Measurements from ENCODE around the gene HELT. TPM values are rescaled to one million over a fixed set of nuclear protein-coding genes. Genes with fewer than 3 reads are reported as not detected.
A peak's percentile ranks its signal among the peaks of the same experiment; 100 is the strongest.

The HELT gene
- polyA plus RNA-seq, 3 donors = not detected

DNA sequence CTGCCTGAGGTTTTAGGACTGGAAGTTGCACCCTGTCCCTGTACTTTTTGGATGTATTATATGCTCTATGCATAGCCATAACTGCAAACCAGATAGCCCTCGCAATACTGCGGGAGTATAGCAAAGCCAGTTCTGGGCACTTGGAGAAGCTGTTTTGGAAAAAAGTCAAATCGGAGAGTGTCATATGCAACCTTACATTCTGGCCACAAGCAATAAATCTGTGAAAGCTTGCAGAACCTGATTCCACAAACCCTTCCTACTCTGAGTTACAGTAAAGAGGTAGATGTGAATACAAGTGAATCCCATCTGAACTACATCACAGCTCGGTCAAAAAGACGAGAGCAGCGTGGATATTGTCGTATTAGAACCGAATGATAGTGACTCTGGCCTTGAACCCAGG, 10.3 kb downstream of the HELT start:
- Mint-ChIP-seq H3K4me1 (peaks cover under 1% of the 10 kb centered on the region), H3K4me3 (peak overlapping the region in 1 of 2 donors; percentile 16), H3K27me3 (ENCODE audit: low read depth in 3 of 3) (peaks cover 51 to 66% (median 64%) of the 10 kb centered on the region in 3 donors), H3K36me3 (no peaks in the 10 kb centered on the region), H3K27ac (no peak overlapping the region), H3K9me3 (peaks cover 0 to 2% (median 0%) of the 10 kb centered on the region in 7 donors)
- H3K9me3 ChIP-seq (replicated peaks in 1 of 2; ENCODE audit: control insufficient read depth in 1 of 2, insufficient read depth in 1 of 2, low read length in 2 of 2) = no peaks in the 10 kb centered on the region
- peaks cover 20 to 52% of the 10 kb centered on the region in 2 donors for H3K27me3 ChIP-seq (ENCODE audit: control insufficient read depth in 2 of 2, insufficient read depth in 2 of 2, low read length in 2 of 2)
- no peak overlapping the region for H3K27ac ChIP-seq (ENCODE audit: low read depth in 1 of 2, low read length in 2 of 2)
- no peaks in the 10 kb centered on the region for H3K4me1 ChIP-seq (ENCODE audit: control insufficient read depth in 1 of 2, insufficient read depth in 2 of 2, low read length in 2 of 2)
- intact Hi-C loops (cut with micrococcal nuclease) = no loop called here
- no peak overlapping the region for H3K9ac ChIP-seq (ENCODE audit: insufficient read depth, low read length, poor library complexity, severe bottlenecking)
- H4K20me1 ChIP-seq (ENCODE audit: insufficient read depth, low read length) = no peaks in the 10 kb centered on the region
- no peak overlapping the region for H3K4me3 ChIP-seq (replicated peaks in 1 of 3; ENCODE audit: low read depth in 2 of 3, low read length in 3 of 3)
- no CpG with 5 or more reads among the region's 8 CpGs for WGBS (ENCODE audit: insufficient coverage)
- H3K36me3 ChIP-seq (replicated peaks in 1 of 2; ENCODE audit: control insufficient read depth in 1 of 2, insufficient read depth in 2 of 2, low read length in 2 of 2) = no peaks in the 10 kb centered on the region
- DNase-seq = no peak
- TF ChIP-seq, protein P1, sequence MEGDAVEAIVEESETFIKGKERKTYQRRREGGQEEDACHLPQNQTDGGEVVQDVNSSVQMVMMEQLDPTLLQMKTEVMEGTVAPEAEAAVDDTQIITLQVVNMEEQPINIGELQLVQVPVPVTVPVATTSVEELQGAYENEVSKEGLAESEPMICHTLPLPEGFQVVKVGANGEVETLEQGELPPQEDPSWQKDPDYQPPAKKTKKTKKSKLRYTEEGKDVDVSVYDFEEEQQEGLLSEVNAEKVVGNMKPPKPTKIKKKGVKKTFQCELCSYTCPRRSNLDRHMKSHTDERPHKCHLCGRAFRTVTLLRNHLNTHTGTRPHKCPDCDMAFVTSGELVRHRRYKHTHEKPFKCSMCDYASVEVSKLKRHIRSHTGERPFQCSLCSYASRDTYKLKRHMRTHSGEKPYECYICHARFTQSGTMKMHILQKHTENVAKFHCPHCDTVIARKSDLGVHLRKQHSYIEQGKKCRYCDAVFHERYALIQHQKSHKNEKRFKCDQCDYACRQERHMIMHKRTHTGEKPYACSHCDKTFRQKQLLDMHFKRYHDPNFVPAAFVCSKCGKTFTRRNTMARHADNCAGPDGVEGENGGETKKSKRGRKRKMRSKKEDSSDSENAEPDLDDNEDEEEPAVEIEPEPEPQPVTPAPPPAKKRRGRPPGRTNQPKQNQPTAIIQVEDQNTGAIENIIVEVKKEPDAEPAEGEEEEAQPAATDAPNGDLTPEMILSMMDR (IDR thresholded peaks at IDR 0.05) = no peak
- no peak overlapping the region for H2AFZ ChIP-seq (ENCODE audit: insufficient read depth, low read depth, low read length, poor library complexity, severe bottlenecking)
- H3K79me2 ChIP-seq (ENCODE audit: insufficient read depth, low read length) = no peaks in the 10 kb centered on the region
- H3K4me2 ChIP-seq (replicated peaks; ENCODE audit: extremely low read depth, low read length, poor library complexity, severe bottlenecking) = no peak overlapping the region

DNA sequence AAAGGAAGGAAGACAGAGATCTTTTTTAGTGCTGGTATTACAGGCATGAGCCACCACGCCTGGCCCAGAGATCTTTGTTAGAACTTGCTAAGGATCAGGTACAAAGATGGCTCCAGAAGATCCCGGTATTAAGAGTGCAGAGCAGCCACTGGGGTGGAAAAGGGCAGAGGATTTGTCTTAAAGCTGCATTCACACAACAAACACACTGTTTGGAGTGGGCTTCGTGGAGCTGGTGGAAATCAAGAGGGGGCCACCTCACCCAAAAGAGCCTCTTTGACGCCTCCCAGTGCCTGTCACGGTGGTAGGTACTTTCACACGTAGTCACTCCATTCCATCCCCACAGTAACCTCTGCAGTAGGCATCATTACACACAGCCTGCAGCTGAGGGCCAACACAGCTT, 13.3 kb downstream of the HELT start:
- TF ChIP-seq, protein P1 (IDR thresholded peaks at IDR 0.05) = no peak
- Histone ChIP-seq H3K9me3 (replicated peaks in 1 of 2; ENCODE audit: control insufficient read depth in 1 of 2, insufficient read depth in 1 of 2, low read length in 2 of 2) (no peaks in the 10 kb centered on the region), H3K4me1 (ENCODE audit: control insufficient read depth in 1 of 2, insufficient read depth in 2 of 2, low read length in 2 of 2) (no peaks in the 10 kb centered on the region), H3K9ac (ENCODE audit: insufficient read depth, low read length, poor library complexity, severe bottlenecking) (no peak overlapping the region), H3K36me3 (replicated peaks in 1 of 2; ENCODE audit: control insufficient read depth in 1 of 2, insufficient read depth in 2 of 2, low read length in 2 of 2) (no peaks in the 10 kb centered on the region), H3K27ac (ENCODE audit: low read depth in 1 of 2, low read length in 2 of 2) (no peak overlapping the region), H3K27me3 (ENCODE audit: control insufficient read depth in 2 of 2, insufficient read depth in 2 of 2, low read length in 2 of 2) (peaks cover 7 to 30% of the 10 kb centered on the region in 2 donors), H4K20me1 (ENCODE audit: insufficient read depth, low read length) (no peaks in the 10 kb centered on the region), H3K4me2 (replicated peaks; ENCODE audit: extremely low read depth, low read length, poor library complexity, severe bottlenecking) (no peak overlapping the region), H3K79me2 (ENCODE audit: insufficient read depth, low read length) (no peaks in the 10 kb centered on the region), H3K4me3 (replicated peaks in 1 of 3; ENCODE audit: low read depth in 2 of 3, low read length in 3 of 3) (no peak overlapping the region), H2AFZ (ENCODE audit: insufficient read depth, low read depth, low read length, poor library complexity, severe bottlenecking) (no peak overlapping the region)
- H3K9me3 Mint-ChIP-seq = no peaks in the 10 kb centered on the region
- intact Hi-C loops (cut with micrococcal nuclease) = loop anchor here in 1 of 2 donors (10.0 kb wide), 1 partner anchor 1003 kb away; no protein-coding TSS in a partner anchor
- no peak overlapping the region for H3K27ac Mint-ChIP-seq
- DNase-seq = no peak
- H3K4me1 Mint-ChIP-seq = peaks cover 5% of the 10 kb centered on the region
- H3K4me3 Mint-ChIP-seq = no peak overlapping the region
- H3K36me3 Mint-ChIP-seq = no peaks in the 10 kb centered on the region
- H3K27me3 Mint-ChIP-seq (ENCODE audit: low read depth in 3 of 3) = peaks cover 34 to 43% (median 41%) of the 10 kb centered on the region in 3 donors
- WGBS (ENCODE audit: insufficient coverage) = 84% methylated on average over 5 of the region's 6 CpGs

Data from CD14-positive monocyte (primary cell).